A673 (cell line): Measurements from ENCODE around the gene UROS. TPM values are rescaled to one million over a fixed set of nuclear protein-coding genes. Genes with fewer than 3 reads are reported as not detected.

Experiments
- BruUV-seq: library from RNA; stranded (reverse); fragments of 400-500 nt; replicated peaks from 2 replicates; lab custom pipeline; 2021; lab: Mats Ljungman, UMichigan
- CTCF ChIA-PET: fragments of 300-600 bp; sonication (Branson Sonifier 250); formaldehyde crosslinking; loops from one replicate; lab custom pipeline; 2022; ENCODE audit warnings: antibody characterized with exemption; lab: Charles Lee
- POLR2A ChIA-PET: fragments of 300-600 bp; sonication (Branson Sonifier 250); formaldehyde crosslinking; loops from one replicate; lab custom pipeline; 2022; ENCODE audit warnings: antibody characterized with exemption; ENCODE audit not compliant: low non-redundant PET; lab: Charles Lee
- DNase-seq: peaks from one replicate; pipeline ENCODE4 v3.0.0-alpha.2; 2015; ENCODE audit warnings: low spot score
- H3K27ac ChIP-seq: fragments of 200-600 bp; sonication (generic); 2 replicates; pipeline ENCODE4 v1.5.1; 2016; ENCODE audit warnings: mixed run types, low read depth, mild to moderate bottlenecking, mixed read lengths, antibody characterized with exemption, low read length; ENCODE audit not compliant: poor library complexity, severe bottlenecking
- H3K27me3 ChIP-seq: fragments of 200-600 bp; sonication (generic); replicated peaks from 2 replicates; pipeline ENCODE4 v1.6.1; 2017; ENCODE audit warnings: mixed run types, low read depth, mild to moderate bottlenecking, mixed read lengths, antibody characterized with exemption, low read length; ENCODE audit not compliant: insufficient read depth, poor library complexity
- H3K36me3 ChIP-seq: fragments of 200-600 bp; sonication (generic); 2 replicates; pipeline ENCODE4 v1.6.1; 2016; ENCODE audit warnings: mixed run types, mild to moderate bottlenecking, mixed read lengths, antibody characterized with exemption, low read length; ENCODE audit not compliant: insufficient read depth, poor library complexity, severe bottlenecking
- H3K4me1 ChIP-seq: fragments of 200-600 bp; sonication (generic); 2 replicates; pipeline ENCODE4 v1.6.1; 2017; ENCODE audit warnings: mixed run types, mild to moderate bottlenecking, mixed read lengths, antibody characterized with exemption, low read length; ENCODE audit not compliant: insufficient read depth, poor library complexity, severe bottlenecking
- H3K4me3 ChIP-seq: fragments of 200-600 bp; sonication (generic); 2 replicates; pipeline ENCODE4 v1.5.1; 2016; ENCODE audit warnings: low read depth, mixed run types, mild to moderate bottlenecking, mixed read lengths, low read length; ENCODE audit not compliant: poor library complexity, severe bottlenecking
- H3K9me3 ChIP-seq: fragments of 200-600 bp; sonication (generic); 2 replicates; pipeline ENCODE4 v1.6.1; 2016; ENCODE audit warnings: mixed run types, low read depth, mild to moderate bottlenecking, mixed read lengths, antibody characterized with exemption, low read length; ENCODE audit not compliant: poor library complexity, severe bottlenecking
- CTCF ChIP-seq: fragments of 300-800, 200-600 bp; sonication (generic); conservative IDR thresholded peaks from 2 replicates; pipeline ENCODE4 v1.5.1; 2017; ENCODE audit warnings: low read depth, mild to moderate bottlenecking, antibody characterized with exemption, low read length, moderate library complexity, mixed read lengths
- EZH2 ChIP-seq: fragments of 200-600 bp; sonication (generic); IDR thresholded peaks from 2 replicates; pipeline ENCODE4 v1.6.1; 2017; ENCODE audit warnings: borderline replicate concordance, low read depth, mild to moderate bottlenecking, mixed read lengths, antibody characterized with exemption, low read length; ENCODE audit not compliant: poor library complexity, severe bottlenecking
- intact Hi-C: fragments of 100-400 bp; cut with micrococcal nuclease; formaldehyde crosslinking; loops from one replicate; pipeline ENCODE4 v1.10.0; 2022; ENCODE audit not compliant: unreplicated experiment
- total RNA-seq: library from RNA; stranded (reverse); gene quantifications from 2 replicates; pipeline ENCODE4 v1.2.3, GENCODE V29; 2021

The UROS gene
- total RNA-seq, 1 experiment from 2014 or later: 70.7 TPM

GRCh38 chr10:125840955-125841354 lies 17.9 kb upstream of the UROS start:
- Histone ChIP-seq H3K27me3 (no peaks in the 10 kb centered on the region), H3K27ac (no peak overlapping the region), H3K4me3 (no peak overlapping the region), H3K9me3 (no peaks in the 10 kb centered on the region), H3K36me3 (peaks cover 60% of the 10 kb centered on the region), H3K4me1 (no peaks in the 10 kb centered on the region)
- intact Hi-C loops: no loop called here
- ChIA-PET CTCF (no interaction called here), POLR2A (no interaction called here)
- no peak for TF ChIP-seq EZH2
- TF ChIP-seq CTCF: no peak
- BruUV-seq: no TSS peak
- no peak for DNase-seq

GRCh38 chr10:125840406-125840805 lies 17.3 kb upstream of the UROS start:
- H3K4me1 ChIP-seq: no peaks in the 10 kb centered on the region
- peaks cover 66% of the 10 kb centered on the region for H3K36me3 ChIP-seq
- TF ChIP-seq CTCF: no peak
- no peak for TF ChIP-seq EZH2
- DNase-seq: no peak
- no TSS peak for BruUV-seq
- ChIA-PET POLR2A (no interaction called here), CTCF (no interaction called here)
- no peaks in the 10 kb centered on the region for H3K9me3 ChIP-seq
- H3K27me3 ChIP-seq: no peaks in the 10 kb centered on the region
- intact Hi-C loops: no loop called here
- no peak overlapping the region for H3K4me3 ChIP-seq
- H3K27ac ChIP-seq: no peak overlapping the region

- Histone ChIP-seq H3K27ac (no peak overlapping the region), H3K4me3 (no peak overlapping the region), H3K36me3 (peaks cover 70% of the 10 kb centered on the region), H3K4me1 (no peaks in the 10 kb centered on the region), H3K9me3 (no peaks in the 10 kb centered on the region), H3K27me3 (no peaks in the 10 kb centered on the region)
- CTCF ChIA-PET: no interaction called here
- POLR2A ChIA-PET: no interaction called here
- no TSS peak for BruUV-seq
- TF ChIP-seq EZH2: no peak
- intact Hi-C loops: no loop called here
- no peak for DNase-seq
Measured at GRCh38 chr10:125838802-125839575, 15.9 kb upstream of the UROS start.
